ENCODE data around the gene ZFAND4.
"Not testable (repeated sequence)": the region's sequence is repeated elsewhere in the genome, so short reads cannot be mapped to it uniquely, and the experiment has no call there.

ZFAND4 gene

GRCh38 chr10:45592432-45592831, 80.1 kb downstream of the ZFAND4 start:
- DNase-seq (ENCODE audit: extremely low read depth in 1 of 2, low read depth in 1 of 2) = no peak

- no peak for DNase-seq (ENCODE audit: extremely low read depth in 1 of 2, low read depth in 1 of 2)
Observed at GRCh38 chr10:45591280-45591679, 81.3 kb downstream of the ZFAND4 start.

GRCh38 chr10:45589868-45590267, 82.7 kb downstream of the ZFAND4 start:
- no peak for DNase-seq (ENCODE audit: extremely low read depth in 1 of 2, low read depth in 1 of 2)

GRCh38 chr10:45589009-45589408, 83.6 kb downstream of the ZFAND4 start:
- no peak for DNase-seq (ENCODE audit: extremely low read depth in 1 of 2, low read depth in 1 of 2)

GRCh38 chr10:45586028-45586824, 86.3 kb downstream of the ZFAND4 start:
- no peak for DNase-seq (ENCODE audit: extremely low read depth in 1 of 2, low read depth in 1 of 2)

- no peak for DNase-seq (ENCODE audit: extremely low read depth in 1 of 2, low read depth in 1 of 2)
Observed at GRCh38 chr10:45585131-45585530, 87.4 kb downstream of the ZFAND4 start.

- no peak for DNase-seq (ENCODE audit: extremely low read depth in 1 of 2, low read depth in 1 of 2)
Observed at GRCh38 chr10:45582386-45582781, 90.2 kb downstream of the ZFAND4 start.

GRCh38 chr10:45581582-45582385, 90.8 kb downstream of the ZFAND4 start:
- no peak for DNase-seq (ENCODE audit: extremely low read depth in 1 of 2, low read depth in 1 of 2)

GRCh38 chr10:45581216-45581549, 91.4 kb downstream of the ZFAND4 start:
- no peak for DNase-seq (ENCODE audit: extremely low read depth in 1 of 2, low read depth in 1 of 2)

- no peak for DNase-seq (ENCODE audit: extremely low read depth in 1 of 2, low read depth in 1 of 2)
Observed at GRCh38 chr10:45580371-45581215, 92.0 kb downstream of the ZFAND4 start.

- no peak for DNase-seq (ENCODE audit: extremely low read depth in 1 of 2, low read depth in 1 of 2)
Observed at GRCh38 chr10:45578384-45578971, 94.1 kb downstream of the ZFAND4 start.

- no peak for DNase-seq (ENCODE audit: extremely low read depth in 1 of 2, low read depth in 1 of 2)
Observed at GRCh38 chr10:45575966-45576597, 96.5 kb downstream of the ZFAND4 start.

GRCh38 chr10:45575032-45575761, 97.4 kb downstream of the ZFAND4 start:
- not testable (repeated sequence) for DNase-seq (ENCODE audit: extremely low read depth in 1 of 2, low read depth in 1 of 2)

GRCh38 chr10:45569471-45569870, 103.1 kb downstream of the ZFAND4 start:
- no peak for DNase-seq (ENCODE audit: extremely low read depth in 1 of 2, low read depth in 1 of 2)

GRCh38 chr10:45566415-45566814, 106.2 kb downstream of the ZFAND4 start:
- DNase-seq (ENCODE audit: extremely low read depth in 1 of 2, low read depth in 1 of 2) = no peak
